Measurements from ENCODE around the gene PAF1. TPM values are rescaled to one million over a fixed set of nuclear protein-coding genes. Genes with fewer than 3 reads are reported as not detected.

The PAF1 gene
- total and polyA plus RNA-seq, 2 of the 13 experiments (the other 11 are each of a cell fraction or from before 2014, with no cell fraction given) = 30.2 to 31.1 TPM

GRCh38 chr19:39428283-39429112 is 37.6 kb upstream of the PAF1 start (continued):
- TF ChIP-seq SALL1 (CRISPR knock-in tag; IDR thresholded peaks at IDR 0.05) = peak; percentile 67
- no peak for TF ChIP-seq ATF7-NPFF (CRISPR knock-in tag; IDR thresholded peaks at IDR 0.05; ENCODE audit: low read depth)
- TF ChIP-seq TCF12 (IDR thresholded peaks at IDR 0.05) = no peak
- TF ChIP-seq TCF12 (CRISPR knock-in tag; IDR thresholded peaks at IDR 0.05) = no peak
- no peak for TF ChIP-seq ZNF572 (CRISPR knock-in tag; IDR thresholded peaks at IDR 0.05)
- no peak for TF ChIP-seq ZNF180 (CRISPR knock-in tag; IDR thresholded peaks at IDR 0.05; ENCODE audit: borderline replicate concordance, low read depth)
- no peak for TF ChIP-seq NKX3-1 (CRISPR knock-in tag; IDR thresholded peaks at IDR 0.05)
- TF ChIP-seq NR3C1 (CRISPR knock-in tag; IDR thresholded peaks at IDR 0.05) = no peak
- TF ChIP-seq ZNF839 (CRISPR knock-in tag; IDR thresholded peaks at IDR 0.05; ENCODE audit: borderline replicate concordance) = no peak
- TF ChIP-seq MAZ (IDR thresholded peaks at IDR 0.05; ENCODE audit: borderline replicate concordance, low read depth, low read length) = no peak
- TF ChIP-seq MAZ (CRISPR knock-in tag; IDR thresholded peaks at IDR 0.05; ENCODE audit: low read depth) = no peak; the same call in 1 of the 2 replicates
- TF ChIP-seq KDM5A (IDR thresholded peaks at IDR 0.05; ENCODE audit: borderline replicate concordance, low read length) = no peak
- no peak for TF ChIP-seq U2AF1 (optimal IDR thresholded peaks at IDR 0.05; ENCODE audit: low read depth, low read length)
- TF ChIP-seq RFXAP (CRISPR knock-in tag; IDR thresholded peaks at IDR 0.05; ENCODE audit: borderline replicate concordance) = no peak
- TF ChIP-seq SNAPC5 (CRISPR knock-in tag; IDR thresholded peaks at IDR 0.05; ENCODE audit: borderline replicate concordance) = no peak
- no peak for TF ChIP-seq TRAFD1 (CRISPR knock-in tag; IDR thresholded peaks at IDR 0.05; ENCODE audit: borderline replicate concordance)
- peak; percentile 28; the same call in 1 of the 2 replicates for TF ChIP-seq HOXA3 (CRISPR knock-in tag; IDR thresholded peaks at IDR 0.05)
- TF ChIP-seq SOX6 (IDR thresholded peaks at IDR 0.05) = no peak
- TF ChIP-seq SOX6 (CRISPR knock-in tag; IDR thresholded peaks at IDR 0.05) = no peak
- TF ChIP-seq ATF5 (CRISPR knock-in tag; IDR thresholded peaks at IDR 0.05; ENCODE audit: low read depth) = no peak
- TF ChIP-seq TCF7 (IDR thresholded peaks at IDR 0.05; ENCODE audit: low read depth) = no peak
- 0 out of 2 replicates have a peak, but pooled peaks have one; percentile 7 for TF ChIP-seq FOXP4 (CRISPR knock-in tag; IDR thresholded peaks at IDR 0.05)
- TF ChIP-seq ZNF775 (CRISPR knock-in tag; IDR thresholded peaks at IDR 0.05; ENCODE audit: borderline replicate concordance) = no peak
- peak; percentile 75 for TF ChIP-seq GATAD2A (CRISPR knock-in tag; IDR thresholded peaks at IDR 0.05)
- no peak for TF ChIP-seq ARNT (IDR thresholded peaks at IDR 0.05)
- peak; percentile 58 for TF ChIP-seq XRCC5 (optimal IDR thresholded peaks at IDR 0.05; ENCODE audit: low read length)
- no peak for TF ChIP-seq MLX (CRISPR knock-in tag; IDR thresholded peaks at IDR 0.05)

Measured in HepG2 (cell line).